HepG2 (cell line): ENCODE data around the gene PHF14. TPM values are rescaled to one million over a fixed set of nuclear protein-coding genes. Genes with fewer than 3 reads are reported as not detected.

Experiments used
- CAMTA2 ChIP-seq: sonication (generic); formaldehyde crosslinking; IDR thresholded peaks from 2 replicates; pipeline ENCODE4 v1.4.0; 2020; ENCODE audit warnings: mild to moderate bottlenecking, missing genetic modification reagents, borderline replicate concordance
- FOXK1 ChIP-seq: sonication (generic); formaldehyde crosslinking; IDR thresholded peaks from 2 replicates; pipeline ENCODE4 v1.4.0; 2020; ENCODE audit warnings: low read depth, missing genetic modification reagents, borderline replicate concordance
- GFI1 ChIP-seq: sonication (generic); formaldehyde crosslinking; IDR thresholded peaks from 2 replicates; pipeline ENCODE4 v1.5.0; 2020; ENCODE audit warnings: missing genetic modification reagents, mild to moderate bottlenecking, borderline replicate concordance
- JARID2 ChIP-seq: sonication (generic); formaldehyde crosslinking; IDR thresholded peaks from 2 replicates; pipeline ENCODE4 v1.8.1; 2023; ENCODE audit warnings: missing genetic modification reagents, inconsistent platforms; ENCODE audit not compliant: insufficient replicate concordance
- KDM1A ChIP-seq: IDR thresholded peaks from 2 replicates; pipeline ENCODE4 v1.6.1; 2016; ENCODE audit warnings: missing compliant biosample characterization
- KDM5B ChIP-seq: sonication (generic); formaldehyde crosslinking; IDR thresholded peaks from 2 replicates; pipeline ENCODE4 v1.4.0; 2020; ENCODE audit warnings: missing genetic modification reagents, mild to moderate bottlenecking, borderline replicate concordance
- MAX ChIP-seq: IDR thresholded peaks from 2 replicates; pipeline ENCODE4 v1.6.1; 2012; ENCODE audit warnings: inconsistent platforms
- NBN ChIP-seq: fragments of 450-650 bp; conservative IDR thresholded peaks from 2 replicates; pipeline ENCODE4 v1.6.1; 2017
- NFRKB ChIP-seq: fragments of 450-650 bp; IDR thresholded peaks from 2 replicates; pipeline ENCODE4 v1.6.1; 2017
- SAFB2 ChIP-seq: sonication (generic); formaldehyde crosslinking; IDR thresholded peaks from 2 replicates; pipeline ENCODE4 v1.5.1; 2020; ENCODE audit warnings: missing genetic modification reagents, low read depth, mild to moderate bottlenecking, borderline replicate concordance
- U2AF2 ChIP-seq: fragments of 200-400 bp; formaldehyde crosslinking; IDR thresholded peaks from 2 replicates; pipeline ENCODE4 v1.6.1; 2017; ENCODE audit warnings: low read depth, mild to moderate bottlenecking, low read length
- ZBTB46 ChIP-seq: sonication (generic); formaldehyde crosslinking; IDR thresholded peaks from 2 replicates; pipeline ENCODE4 v1.4.0; 2020; ENCODE audit warnings: mild to moderate bottlenecking, missing genetic modification reagents, borderline replicate concordance
- ZNF124 ChIP-seq: sonication (generic); formaldehyde crosslinking; IDR thresholded peaks from 2 replicates; pipeline ENCODE4 v1.4.0; 2020; ENCODE audit warnings: missing genetic modification reagents
- ZNF136 ChIP-seq: sonication (generic); formaldehyde crosslinking; IDR thresholded peaks from 2 replicates; pipeline ENCODE4 v1.8.1; 2022; ENCODE audit warnings: low read depth, mild to moderate bottlenecking, moderate library complexity, missing genetic modification reagents
- ZNF296 ChIP-seq: sonication (generic); formaldehyde crosslinking; conservative IDR thresholded peaks from 2 replicates; pipeline ENCODE4 v1.5.0; 2020; ENCODE audit warnings: mild to moderate bottlenecking, missing genetic modification reagents
- ZNF382 ChIP-seq: sonication (generic); formaldehyde crosslinking; IDR thresholded peaks from 2 replicates; pipeline ENCODE4 v1.5.0; 2020; ENCODE audit warnings: missing genetic modification reagents, mild to moderate bottlenecking, borderline replicate concordance
- ZNF563 ChIP-seq: sonication (generic); formaldehyde crosslinking; IDR thresholded peaks from 2 replicates; pipeline ENCODE4 v1.8.0; 2022; ENCODE audit warnings: mild to moderate bottlenecking, moderate library complexity, missing genetic modification reagents
- ZNF772 ChIP-seq: sonication (generic); formaldehyde crosslinking; IDR thresholded peaks from 2 replicates; pipeline ENCODE4 v1.5.0; 2020; ENCODE audit warnings: mild to moderate bottlenecking, missing genetic modification reagents
- ZNF777 ChIP-seq: sonication (generic); formaldehyde crosslinking; IDR thresholded peaks from 2 replicates; pipeline ENCODE4 v1.4.0; 2020; ENCODE audit warnings: missing genetic modification reagents
- ZNF850 ChIP-seq: sonication (generic); formaldehyde crosslinking; conservative IDR thresholded peaks from 2 replicates; pipeline ENCODE4 v1.9.0; 2021; ENCODE audit warnings: mild to moderate bottlenecking, missing genetic modification reagents
- ZZZ3 ChIP-seq: sonication (generic); formaldehyde crosslinking; IDR thresholded peaks from 2 replicates; pipeline ENCODE4 v1.4.0; 2020; ENCODE audit warnings: missing genetic modification reagents, mild to moderate bottlenecking, borderline replicate concordance
- polyA plus RNA-seq, 8 experiments: library from polyadenylated mRNA; depleted of rRNA in 3 of 8; stranded (reverse) in 7 of 8; unstranded in 1 of 8; fragments of >200 nt; fragmentation: Illumina TruSeq in 4 of 8; extraction: Trizol in 4 of 8; gene quantifications; 2 replicates each; pipeline versions ENCODE4 v1.2.1 to v1.2.3, GENCODE V29; 2011 to 2016; ENCODE audit warnings: low read depth in 4 of 8, missing spikeins in 1 of 8, mixed read lengths in 1 of 8; ENCODE audit not compliant: insufficient read depth in 1 of 8
- total RNA-seq, 5 experiments: library from RNA; depleted of rRNA; stranded (reverse); fragments of >200 nt; fragmentation: Illumina TruSeq; extraction: Trizol; gene quantifications; 2 replicates each; pipeline ENCODE4 v1.2.3, GENCODE V29; 2016; ENCODE audit warnings: low read depth in 1 of 5
- TF ChIP-seq, protein P1 (sequence below): sonication (generic); formaldehyde crosslinking; IDR thresholded peaks from 2 replicates; pipeline ENCODE4 v1.4.0; 2020; ENCODE audit warnings: missing genetic modification reagents
- TF ChIP-seq, protein P2 (sequence below): IDR thresholded peaks from 2 replicates; pipeline ENCODE4 v1.6.1; 2016; ENCODE audit warnings: mild to moderate bottlenecking
- TF ChIP-seq, protein P3 (sequence below): sonication (generic); formaldehyde crosslinking; IDR thresholded peaks from 2 replicates; pipeline ENCODE4 v1.5.0; 2020; ENCODE audit warnings: missing genetic modification reagents

Gene PHF14
- total and polyA plus RNA-seq, 2 of the 13 experiments (the other 11 are each of a cell fraction or from before 2014, with no cell fraction given): 18.9 to 68.7 TPM

DNA sequence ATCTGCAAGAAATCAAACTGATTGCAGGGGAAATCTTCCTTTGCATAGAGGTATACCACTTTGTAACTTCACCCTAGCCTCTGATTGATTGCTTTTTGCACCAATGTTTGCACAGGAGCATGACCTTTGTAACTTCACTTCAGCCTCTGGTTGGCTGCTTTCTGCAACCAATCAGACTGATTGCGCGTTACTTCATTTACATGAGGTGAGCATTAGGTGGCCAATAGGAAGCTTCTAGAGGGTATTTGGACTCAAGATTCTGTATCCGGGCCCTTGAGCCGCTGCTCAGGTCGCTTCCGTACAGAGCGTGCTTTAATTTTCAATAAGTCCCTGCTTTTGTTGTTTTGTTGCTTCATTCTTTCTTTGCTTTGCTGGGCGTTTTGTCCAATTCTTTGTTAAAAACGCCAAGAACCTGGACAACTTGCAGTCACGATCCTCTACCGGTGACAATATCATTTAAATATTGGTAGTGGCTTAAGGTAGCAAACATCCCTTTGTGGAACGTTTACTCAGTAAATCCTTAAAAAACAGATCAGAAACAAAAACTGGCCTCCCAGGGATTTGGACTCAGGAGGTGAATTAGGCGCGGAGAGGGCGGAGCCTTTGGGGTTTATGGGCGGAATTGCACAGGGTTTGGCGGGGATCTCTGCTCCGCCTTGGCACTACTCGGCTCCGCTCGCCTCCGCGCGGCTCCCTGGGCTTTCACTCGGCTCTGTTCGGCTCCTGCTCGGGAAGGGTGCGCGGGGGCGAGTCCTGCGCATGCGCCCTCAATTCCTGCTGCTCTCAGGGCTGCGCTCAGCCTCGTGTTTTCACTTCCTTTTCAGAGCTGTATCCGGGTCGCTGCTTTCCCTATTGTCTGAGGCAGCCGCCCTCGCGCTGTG is at the start of gene PHF14 (continued):
- TF ChIP-seq, protein P1, sequence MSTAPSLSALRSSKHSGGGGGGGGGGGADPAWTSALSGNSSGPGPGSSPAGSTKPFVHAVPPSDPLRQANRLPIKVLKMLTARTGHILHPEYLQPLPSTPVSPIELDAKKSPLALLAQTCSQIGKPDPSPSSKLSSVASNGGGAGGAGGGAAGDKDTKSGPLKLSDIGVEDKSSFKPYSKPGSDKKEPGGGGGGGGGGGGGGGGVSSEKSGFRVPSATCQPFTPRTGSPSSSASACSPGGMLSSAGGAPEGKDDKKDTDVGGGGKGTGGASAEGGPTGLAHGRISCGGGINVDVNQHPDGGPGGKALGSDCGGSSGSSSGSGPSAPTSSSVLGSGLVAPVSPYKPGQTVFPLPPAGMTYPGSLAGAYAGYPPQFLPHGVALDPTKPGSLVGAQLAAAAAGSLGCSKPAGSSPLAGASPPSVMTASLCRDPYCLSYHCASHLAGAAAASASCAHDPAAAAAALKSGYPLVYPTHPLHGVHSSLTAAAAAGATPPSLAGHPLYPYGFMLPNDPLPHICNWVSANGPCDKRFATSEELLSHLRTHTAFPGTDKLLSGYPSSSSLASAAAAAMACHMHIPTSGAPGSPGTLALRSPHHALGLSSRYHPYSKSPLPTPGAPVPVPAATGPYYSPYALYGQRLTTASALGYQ: no peak
- TF ChIP-seq ZBTB46 (no peak), ZNF563 (CRISPR knock-in tag) (no peak), KDM1A (CRISPR knock-in tag) (no peak), GFI1 (CRISPR knock-in tag) (no peak), ZNF136 (CRISPR knock-in tag) (peak; percentile 69; the same call in 1 of the 2 replicates), FOXK1 (peak; percentile 28; the same call in 1 of the 2 replicates), U2AF2 (no peak), ZNF850 (no peak), ZNF296 (CRISPR knock-in tag) (no peak), ZNF382 (CRISPR knock-in tag) (no peak), NBN (no peak), KDM5B (CRISPR knock-in tag) (no peak), CAMTA2 (CRISPR knock-in tag) (no peak), MAX (peak; percentile 91), ZNF777 (CRISPR knock-in tag) (0 out of 2 replicates have a peak, but pooled peaks have one; percentile 47), JARID2 (CRISPR knock-in tag) (peak; percentile 46), NFRKB (no peak), SAFB2 (CRISPR knock-in tag) (0 out of 2 replicates have a peak, but pooled peaks have one; percentile 32), ZNF772 (no peak; the same call in none of the 2 replicates), ZNF124 (CRISPR knock-in tag) (peak; percentile 94; the same call in 1 of the 2 replicates), ZZZ3 (CRISPR knock-in tag) (no peak)
- TF ChIP-seq, protein P2, sequence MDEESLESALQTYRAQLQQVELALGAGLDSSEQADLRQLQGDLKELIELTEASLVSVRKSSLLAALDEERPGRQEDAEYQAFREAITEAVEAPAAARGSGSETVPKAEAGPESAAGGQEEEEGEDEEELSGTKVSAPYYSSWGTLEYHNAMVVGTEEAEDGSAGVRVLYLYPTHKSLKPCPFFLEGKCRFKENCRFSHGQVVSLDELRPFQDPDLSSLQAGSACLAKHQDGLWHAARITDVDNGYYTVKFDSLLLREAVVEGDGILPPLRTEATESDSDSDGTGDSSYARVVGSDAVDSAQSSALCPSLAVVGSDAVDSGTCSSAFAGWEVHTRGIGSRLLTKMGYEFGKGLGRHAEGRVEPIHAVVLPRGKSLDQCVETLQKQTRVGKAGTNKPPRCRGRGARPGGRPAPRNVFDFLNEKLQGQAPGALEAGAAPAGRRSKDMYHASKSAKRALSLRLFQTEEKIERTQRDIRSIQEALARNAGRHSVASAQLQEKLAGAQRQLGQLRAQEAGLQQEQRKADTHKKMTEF: peak; percentile 75; the same call in 1 of the 2 replicates
- TF ChIP-seq, protein P3, sequence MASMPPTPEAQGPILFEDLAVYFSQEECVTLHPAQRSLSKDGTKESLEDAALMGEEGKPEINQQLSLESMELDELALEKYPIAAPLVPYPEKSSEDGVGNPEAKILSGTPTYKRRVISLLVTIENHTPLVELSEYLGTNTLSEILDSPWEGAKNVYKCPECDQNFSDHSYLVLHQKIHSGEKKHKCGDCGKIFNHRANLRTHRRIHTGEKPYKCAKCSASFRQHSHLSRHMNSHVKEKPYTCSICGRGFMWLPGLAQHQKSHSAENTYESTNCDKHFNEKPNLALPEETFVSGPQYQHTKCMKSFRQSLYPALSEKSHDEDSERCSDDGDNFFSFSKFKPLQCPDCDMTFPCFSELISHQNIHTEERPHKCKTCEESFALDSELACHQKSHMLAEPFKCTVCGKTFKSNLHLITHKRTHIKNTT (CRISPR knock-in tag): no peak
